Activated T-cell treated with anti-CD3 and anti-CD28 coated beads for 24 hours (primary cell): ENCODE results near the gene SWT1.
"Not testable (repeated sequence)": the region's sequence is repeated elsewhere in the genome, so short reads cannot be mapped to it uniquely, and the experiment has no call there.

Experiments
- DNase-seq: peaks from one replicate; pipeline ENCODE4 v3.0.0-alpha.2; 2020; ENCODE audit warnings: low read depth

The SWT1 gene

DNA sequence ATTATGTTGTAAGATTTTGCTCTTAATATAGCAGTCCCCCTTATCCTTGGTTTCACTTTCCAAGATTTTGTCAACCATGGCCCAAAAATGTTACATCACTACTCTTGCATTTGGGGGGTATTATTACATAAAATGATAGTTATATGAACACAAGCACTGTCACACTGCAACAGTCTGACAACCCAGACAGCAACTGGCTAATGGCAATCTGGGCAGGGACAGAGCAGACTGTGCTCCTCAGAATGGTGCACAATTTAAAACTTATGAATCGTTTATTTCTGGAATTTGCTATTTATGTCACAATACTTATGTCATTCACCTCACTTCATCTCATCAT is 162.1 kb downstream of the SWT1 start:
- no peak for DNase-seq

DNA sequence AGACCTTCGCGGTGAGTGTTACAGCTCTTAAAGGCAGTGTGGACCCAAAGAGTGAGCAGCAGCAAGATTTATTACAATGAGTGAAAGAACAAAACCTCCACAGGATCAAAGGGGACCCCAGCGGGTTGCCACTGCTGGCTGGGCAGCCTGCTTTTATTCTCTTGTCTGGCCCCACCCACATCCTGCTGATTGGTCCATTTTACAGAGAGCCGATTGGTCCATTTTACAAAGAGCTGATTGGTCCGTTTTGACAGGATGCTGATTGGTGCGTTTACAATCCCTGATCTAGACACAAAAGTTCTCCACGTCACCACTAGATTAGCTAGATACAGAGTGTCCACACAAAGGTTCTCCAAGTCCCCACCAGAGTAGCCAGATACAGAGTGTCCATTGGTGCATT is 164.1 kb downstream of the SWT1 start:
- DNase-seq: not testable (repeated sequence)

DNA sequence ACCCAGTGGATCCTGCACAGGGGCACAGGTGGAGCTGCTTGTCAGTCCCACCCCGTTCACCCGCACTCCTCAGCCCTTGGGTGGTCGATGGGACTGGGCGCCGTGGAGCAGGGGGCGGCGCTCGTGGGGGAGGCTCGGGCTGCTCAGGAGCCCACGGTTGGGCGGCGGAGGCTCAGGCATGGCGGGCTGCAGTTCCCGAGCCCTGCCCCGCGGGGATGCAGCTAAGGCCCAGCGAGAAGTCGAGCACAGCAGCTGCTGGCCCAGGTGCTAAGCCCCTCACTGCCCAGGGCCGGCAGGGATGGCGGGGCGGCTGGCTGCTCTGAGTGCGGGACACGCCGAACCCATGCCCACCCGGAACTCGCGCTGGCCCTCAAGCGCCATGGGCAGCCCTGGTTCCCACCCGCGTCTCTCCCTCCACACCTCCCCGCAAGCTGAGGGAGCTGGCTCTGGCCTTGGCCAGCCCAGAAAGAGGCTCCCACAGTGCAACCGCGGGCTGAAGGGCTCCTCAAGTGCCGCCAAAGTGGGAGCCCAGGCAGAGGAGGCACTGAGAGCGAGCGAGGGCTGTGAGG is 164.8 kb downstream of the SWT1 start:
- DNase-seq: not testable (repeated sequence)

DNA sequence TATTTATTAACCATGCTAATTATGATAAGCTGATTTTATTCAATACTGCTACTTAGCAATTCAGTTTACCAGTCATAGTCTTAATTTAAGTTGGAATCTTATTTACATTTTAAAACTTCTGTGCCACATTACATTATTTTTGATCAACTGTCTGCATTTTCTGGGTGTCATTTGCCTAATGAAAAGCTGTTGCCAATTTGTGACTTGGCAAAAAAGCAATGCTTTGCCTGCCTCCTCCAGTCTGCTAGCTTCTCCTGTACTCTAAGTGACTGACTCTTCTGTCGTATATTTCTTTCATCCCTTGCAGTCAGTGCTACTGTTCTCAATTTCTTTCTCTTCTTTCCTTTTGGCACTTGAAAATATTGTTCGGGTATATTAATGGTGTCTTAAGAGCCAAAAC is 165.7 kb downstream of the SWT1 start:
- DNase-seq: no peak

DNA sequence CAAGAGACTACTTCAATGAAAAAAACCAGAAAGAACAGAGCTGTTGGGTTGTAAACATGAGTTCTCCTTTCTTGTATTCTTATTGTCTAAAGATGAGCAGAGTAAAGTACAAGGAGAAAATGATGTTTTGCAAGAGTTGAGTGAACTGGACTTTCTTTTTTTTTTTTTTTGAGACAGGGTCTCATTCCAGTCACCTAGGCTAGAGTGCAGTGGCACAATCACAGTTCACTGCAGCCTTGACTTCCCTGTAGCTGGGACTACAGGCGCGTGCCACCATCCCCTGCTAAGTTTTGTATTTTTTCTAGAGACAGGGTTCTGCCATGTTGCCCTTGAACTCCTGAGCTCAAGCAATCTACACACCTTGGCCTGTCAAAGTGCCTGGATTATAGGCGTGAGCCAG is 167.2 kb downstream of the SWT1 start:
- DNase-seq: no peak

DNA sequence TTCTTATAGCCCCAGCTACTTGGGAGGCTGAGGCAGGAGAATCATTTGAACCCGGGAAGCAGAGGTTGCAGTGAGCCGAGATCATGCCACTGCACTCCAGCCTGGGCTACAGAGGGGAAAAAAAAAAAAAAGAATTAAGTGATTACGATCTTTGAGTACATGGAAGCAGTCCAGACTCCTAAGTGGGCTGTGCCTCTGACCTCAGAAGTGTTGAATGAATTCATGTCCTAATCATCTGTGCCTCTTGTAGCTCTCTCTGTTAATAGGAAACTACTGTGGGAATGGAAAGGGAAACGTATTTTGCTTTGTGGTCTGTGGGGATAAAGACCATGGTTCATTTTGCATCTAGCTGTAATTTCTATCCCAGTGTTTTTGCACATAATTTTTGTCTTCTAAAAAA is 168.4 kb downstream of the SWT1 start:
- DNase-seq: no peak

DNA sequence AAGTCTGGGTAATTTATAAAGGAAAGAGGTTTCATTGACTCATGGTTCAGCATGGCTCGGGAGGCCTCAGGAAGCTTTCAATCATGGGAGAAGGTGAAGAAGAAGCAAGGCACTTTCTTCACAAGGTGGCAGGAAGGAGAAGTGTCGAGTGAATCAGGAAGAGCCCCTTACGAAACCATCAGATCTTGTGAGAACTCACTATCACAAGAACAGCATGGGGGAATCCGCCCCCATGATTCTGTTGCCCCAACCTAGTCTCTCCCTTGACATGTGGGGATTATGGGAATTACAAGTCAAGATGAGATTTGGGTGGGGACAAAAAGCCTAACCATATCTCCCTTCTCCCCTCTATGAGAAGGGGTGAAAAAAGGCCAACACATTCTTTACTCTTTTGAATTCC is 171.3 kb downstream of the SWT1 start:
- DNase-seq: no peak

DNA sequence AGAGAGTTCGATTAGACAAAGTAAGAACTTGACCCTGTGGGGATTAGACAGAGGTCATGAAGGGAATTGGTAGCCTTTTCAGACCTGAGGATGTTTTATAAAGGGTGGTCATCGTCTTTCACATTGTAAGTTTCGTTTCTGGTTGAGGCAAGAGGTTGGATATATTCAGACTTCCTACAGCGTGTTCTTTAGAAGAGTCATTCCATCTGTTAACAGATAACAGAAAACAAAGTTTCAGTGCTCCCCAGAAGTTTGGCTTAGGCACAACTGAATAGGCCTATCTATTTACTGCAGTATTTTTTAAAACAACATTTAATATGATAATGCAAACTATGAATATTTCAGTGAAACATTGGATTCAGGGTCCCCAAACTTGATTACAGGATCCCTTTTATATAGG is 177.2 kb downstream of the SWT1 start:
- DNase-seq: no peak

DNA sequence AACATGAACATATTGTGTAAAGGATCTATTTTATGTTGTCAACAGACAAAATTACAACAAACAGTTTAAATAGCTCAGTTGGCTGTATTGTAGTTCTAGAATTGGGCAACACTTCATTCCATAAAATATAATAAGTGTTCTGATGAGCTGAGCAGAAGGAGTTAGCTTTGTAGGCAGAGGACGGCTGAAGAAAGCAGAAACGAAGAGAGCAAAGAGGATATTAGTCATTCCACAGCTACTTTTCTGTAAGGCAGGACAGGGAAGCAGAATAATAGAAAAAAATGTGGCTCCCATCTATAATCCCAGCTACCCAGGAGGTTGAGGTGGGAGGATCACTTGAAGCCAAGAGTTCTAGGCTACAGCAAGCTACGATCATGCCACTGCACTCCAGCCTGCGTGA is 180.3 kb downstream of the SWT1 start:
- no peak for DNase-seq

DNA sequence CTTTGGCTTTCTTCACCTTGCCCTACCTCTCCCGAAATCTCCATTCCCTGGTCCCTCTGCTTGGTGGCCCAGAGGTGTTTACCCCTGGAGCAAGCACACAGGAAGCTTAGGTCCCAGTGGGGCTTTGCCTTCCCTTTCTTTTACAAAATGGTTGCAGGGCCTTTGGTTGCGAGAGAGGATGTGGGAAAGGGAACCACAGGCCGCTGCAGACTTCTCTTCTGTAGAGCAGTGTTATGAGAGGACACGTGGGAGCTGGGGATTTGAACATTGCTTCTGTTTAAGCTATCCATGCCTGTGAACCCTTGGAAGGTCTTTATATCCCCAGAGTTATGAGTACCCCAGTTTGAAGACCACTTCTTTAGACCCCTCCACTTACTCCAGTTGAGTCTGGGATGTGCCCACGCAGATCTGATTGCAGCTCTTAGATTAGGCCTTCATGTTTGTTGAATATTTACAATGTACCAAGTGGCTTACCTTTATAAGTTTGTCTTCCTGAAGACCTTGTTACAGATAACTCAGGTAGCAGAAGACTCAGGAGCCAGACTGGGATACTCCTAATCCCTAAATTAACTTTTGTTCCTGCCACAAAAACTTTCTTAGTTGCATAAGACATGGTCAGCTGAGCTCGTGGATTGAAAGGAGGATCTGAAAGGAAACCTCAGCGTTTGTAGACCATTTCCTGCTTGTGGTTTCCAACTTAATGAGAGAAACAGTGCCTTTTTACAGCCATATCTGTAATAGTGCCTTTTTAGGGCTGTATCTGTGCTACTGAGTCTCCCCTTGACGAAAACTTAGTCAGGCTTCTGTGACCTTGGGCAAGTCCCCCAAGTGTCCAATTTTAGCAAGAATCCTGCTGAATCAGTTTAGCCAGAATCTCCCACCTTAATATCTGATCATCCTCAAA is 182.0 kb downstream of the SWT1 start:
- peak; percentile 2 for DNase-seq

DNA sequence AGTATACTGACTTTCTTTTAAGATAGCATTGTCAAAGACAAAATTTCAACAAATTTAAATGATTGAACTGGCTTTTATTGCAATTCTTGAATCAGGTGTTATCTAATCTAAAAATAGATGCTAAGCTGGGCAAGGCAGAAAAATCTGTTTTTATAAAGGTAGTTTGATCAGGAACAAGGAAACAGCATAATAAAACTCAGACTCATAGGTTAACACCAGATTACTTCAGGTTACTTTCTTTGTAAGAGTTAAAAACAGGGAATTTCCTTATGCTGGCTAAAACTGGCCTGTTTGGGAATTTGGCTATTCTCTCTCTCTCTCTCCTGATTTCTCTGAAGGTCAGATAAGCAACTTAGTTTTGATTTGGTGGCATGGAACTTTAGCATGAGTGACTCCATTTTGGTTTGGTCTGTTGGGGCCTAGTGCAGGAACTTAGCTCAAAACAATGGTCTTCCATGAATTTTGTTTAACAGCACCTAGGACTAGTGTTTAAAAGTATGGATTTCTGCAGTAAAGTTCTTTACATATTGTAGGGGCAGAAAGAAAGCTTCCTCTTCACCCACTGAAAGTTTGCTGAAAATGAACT is 184.3 kb downstream of the SWT1 start:
- no peak for DNase-seq
